HepG2 (cell line): ENCODE results near the gene FBRSL1. TPM values are rescaled to one million over a fixed set of nuclear protein-coding genes. Genes with fewer than 3 reads are reported as not detected.

Source experiments
- ELF1 ChIP-seq: sonication (generic); formaldehyde crosslinking; IDR thresholded peaks from 2 replicates; pipeline ENCODE4 v1.4.0; 2020; ENCODE audit warnings: missing genetic modification reagents
- KAT8 ChIP-seq: IDR thresholded peaks from 2 replicates; pipeline ENCODE4 v1.6.1; 2016; ENCODE audit warnings: missing genetic modification reagents, missing compliant biosample characterization
- MYC ChIP-seq: sonication (generic); formaldehyde crosslinking; IDR thresholded peaks from 2 replicates; pipeline ENCODE4 v1.9.0; 2021; ENCODE audit warnings: missing genetic modification reagents, borderline replicate concordance
- PHF20 ChIP-seq: sonication (generic); formaldehyde crosslinking; IDR thresholded peaks from 2 replicates; pipeline ENCODE4 v1.5.0; 2020; ENCODE audit warnings: mild to moderate bottlenecking, missing genetic modification reagents
- RNF2 ChIP-seq: fragments of 450-650 bp; conservative IDR thresholded peaks from 2 replicates; pipeline ENCODE4 v1.6.1; 2016; ENCODE audit warnings: low read depth
- SALL1 ChIP-seq: sonication (generic); formaldehyde crosslinking; IDR thresholded peaks from 2 replicates; pipeline ENCODE4 v1.8.0; 2022; ENCODE audit warnings: mild to moderate bottlenecking, missing genetic modification reagents
- STAT5B ChIP-seq: sonication (generic); formaldehyde crosslinking; IDR thresholded peaks from 2 replicates; pipeline ENCODE4 v1.4.0; 2020; ENCODE audit warnings: missing genetic modification reagents
- THYN1 ChIP-seq: sonication (generic); formaldehyde crosslinking; IDR thresholded peaks from 2 replicates; pipeline ENCODE4 v1.8.1; 2023; ENCODE audit warnings: low read depth, mild to moderate bottlenecking, moderate library complexity, missing genetic modification reagents, borderline replicate concordance
- ZBTB38 ChIP-seq: sonication (generic); formaldehyde crosslinking; IDR thresholded peaks from 2 replicates; pipeline ENCODE4 v1.5.1; 2020; ENCODE audit warnings: mild to moderate bottlenecking, missing genetic modification reagents
- ZMYM3 ChIP-seq: sonication (generic); formaldehyde crosslinking; IDR thresholded peaks from 2 replicates; pipeline ENCODE4 v1.5.1; 2020; ENCODE audit warnings: mild to moderate bottlenecking, missing genetic modification reagents
- ZNF230 ChIP-seq: sonication (generic); formaldehyde crosslinking; IDR thresholded peaks from 2 replicates; pipeline ENCODE4 v1.4.0; 2020; ENCODE audit warnings: mild to moderate bottlenecking, missing genetic modification reagents
- ZNF232 ChIP-seq: sonication (generic); formaldehyde crosslinking; IDR thresholded peaks from 2 replicates; pipeline ENCODE4 v1.4.0; 2020; ENCODE audit warnings: missing genetic modification reagents, borderline replicate concordance
- ZNF547 ChIP-seq: sonication (generic); formaldehyde crosslinking; IDR thresholded peaks from 2 replicates; pipeline ENCODE4 v1.5.1; 2020; ENCODE audit warnings: mild to moderate bottlenecking, missing genetic modification reagents
- ZNF768 ChIP-seq: sonication (generic); formaldehyde crosslinking; IDR thresholded peaks from 2 replicates; pipeline ENCODE4 v1.4.0; 2020; ENCODE audit warnings: missing genetic modification reagents
- ZNF776 ChIP-seq: sonication (generic); formaldehyde crosslinking; IDR thresholded peaks from 2 replicates; pipeline ENCODE4 v1.4.0; 2020; ENCODE audit warnings: mild to moderate bottlenecking, missing genetic modification reagents
- polyA plus RNA-seq, 8 experiments: library from polyadenylated mRNA; depleted of rRNA in 3 of 8; stranded (reverse) in 7 of 8; unstranded in 1 of 8; fragments of >200 nt; fragmentation: Illumina TruSeq in 4 of 8; extraction: Trizol in 4 of 8; gene quantifications; 2 replicates each; pipeline versions ENCODE4 v1.2.1 to v1.2.3, GENCODE V29; 2011 to 2016; ENCODE audit warnings: low read depth in 4 of 8, missing spikeins in 1 of 8, mixed read lengths in 1 of 8; ENCODE audit not compliant: insufficient read depth in 1 of 8
- total RNA-seq, 5 experiments: library from RNA; depleted of rRNA; stranded (reverse); fragments of >200 nt; fragmentation: Illumina TruSeq; extraction: Trizol; gene quantifications; 2 replicates each; pipeline ENCODE4 v1.2.3, GENCODE V29; 2016; ENCODE audit warnings: low read depth in 1 of 5
- TF ChIP-seq, protein P1 (sequence below): sonication (generic); formaldehyde crosslinking; IDR thresholded peaks from 2 replicates; pipeline ENCODE4 v1.5.0; 2020; ENCODE audit warnings: missing genetic modification reagents
- TF ChIP-seq, protein P2 (sequence below): sonication (generic); formaldehyde crosslinking; IDR thresholded peaks from 2 replicates; pipeline ENCODE4 v1.5.1; 2020; ENCODE audit warnings: missing genetic modification reagents, mild to moderate bottlenecking, borderline replicate concordance
- TF ChIP-seq, protein P3 (sequence below): sonication (generic); formaldehyde crosslinking; IDR thresholded peaks from 2 replicates; pipeline ENCODE4 v1.4.0; 2020; ENCODE audit warnings: missing genetic modification reagents, mild to moderate bottlenecking, borderline replicate concordance
- TF ChIP-seq, protein P4 (sequence below): sonication (generic); formaldehyde crosslinking; IDR thresholded peaks from 2 replicates; pipeline ENCODE4 v1.5.0; 2020; ENCODE audit warnings: missing genetic modification reagents

The FBRSL1 gene
- total and polyA plus RNA-seq, 2 of the 13 experiments (the other 11 are each of a cell fraction or from before 2014, with no cell fraction given), result 3.6 to 7.9 TPM

DNA sequence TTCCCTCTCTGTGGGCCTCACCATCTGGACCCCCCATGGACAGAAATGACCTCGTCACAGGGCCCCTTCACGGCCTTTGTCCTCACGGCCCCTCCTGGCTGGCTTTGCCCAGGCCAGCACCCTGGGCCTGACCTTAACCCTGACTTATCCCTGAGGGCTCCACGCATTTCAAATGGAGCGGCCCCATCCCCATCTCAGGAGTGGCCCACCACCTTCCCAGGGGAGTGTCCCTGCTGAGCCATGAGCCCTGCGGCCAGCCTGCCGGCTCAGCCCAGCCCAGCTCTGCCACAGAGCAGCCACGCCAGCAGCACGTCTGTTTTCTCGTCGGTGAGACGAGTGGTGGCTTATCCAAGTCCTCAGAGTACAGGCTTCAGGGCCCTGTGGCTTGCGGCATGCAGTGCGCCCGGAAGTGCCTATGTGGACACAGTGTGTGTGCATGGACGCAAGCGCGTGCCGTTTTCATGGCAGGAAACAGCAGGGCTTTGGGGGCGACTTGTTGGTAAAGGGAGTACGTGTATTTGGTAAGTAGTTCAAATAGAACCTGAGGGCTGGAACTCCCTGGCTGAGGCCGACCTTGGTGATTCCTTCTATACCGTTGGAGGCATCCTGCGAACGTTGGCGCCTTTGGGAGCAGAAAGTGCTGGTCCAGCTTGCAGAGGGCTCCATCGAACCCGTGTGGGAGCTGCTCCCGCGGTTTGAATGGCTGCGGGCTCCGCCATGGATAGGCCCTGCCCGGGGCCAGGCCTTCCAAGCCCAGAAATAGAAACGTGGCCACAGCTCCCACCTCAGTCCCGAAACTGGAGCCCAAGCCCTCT lies 68.3 kb downstream of the FBRSL1 start (continued):
- TF ChIP-seq, protein P1, sequence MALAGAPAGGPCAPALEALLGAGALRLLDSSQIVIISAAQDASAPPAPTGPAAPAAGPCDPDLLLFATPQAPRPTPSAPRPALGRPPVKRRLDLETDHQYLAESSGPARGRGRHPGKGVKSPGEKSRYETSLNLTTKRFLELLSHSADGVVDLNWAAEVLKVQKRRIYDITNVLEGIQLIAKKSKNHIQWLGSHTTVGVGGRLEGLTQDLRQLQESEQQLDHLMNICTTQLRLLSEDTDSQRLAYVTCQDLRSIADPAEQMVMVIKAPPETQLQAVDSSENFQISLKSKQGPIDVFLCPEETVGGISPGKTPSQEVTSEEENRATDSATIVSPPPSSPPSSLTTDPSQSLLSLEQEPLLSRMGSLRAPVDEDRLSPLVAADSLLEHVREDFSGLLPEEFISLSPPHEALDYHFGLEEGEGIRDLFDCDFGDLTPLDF (CRISPR knock-in tag), result no peak
- TF ChIP-seq SALL1 (CRISPR knock-in tag) (peak; percentile 30; the same call in 1 of the 2 replicates), STAT5B (no peak), RNF2 (0 out of 2 replicates have a peak, but pooled peaks have one; percentile 40), THYN1 (CRISPR knock-in tag) (no peak), KAT8 (CRISPR knock-in tag) (0 out of 2 replicates have a peak, but pooled peaks have one; percentile 30), ZNF768 (peak; percentile 34; the same call in 1 of the 2 replicates), ZNF547 (0 out of 2 replicates have a peak, but pooled peaks have one; percentile 52), MYC (CRISPR knock-in tag) (peak; percentile 43; the same call in 1 of the 2 replicates), PHF20 (0 out of 2 replicates have a peak, but pooled peaks have one; percentile 12), ELF1 (CRISPR knock-in tag) (peak; percentile 69), ZNF232 (peak; percentile 43; the same call in 1 of the 2 replicates), ZMYM3 (CRISPR knock-in tag) (0 out of 2 replicates have a peak, but pooled peaks have one; percentile 44), ZBTB38 (peak; percentile 73; the same call in 1 of the 2 replicates), ZNF230 (CRISPR knock-in tag) (no peak), ZNF776 (peak; percentile 44; the same call in 1 of the 2 replicates)
- TF ChIP-seq, protein P2, sequence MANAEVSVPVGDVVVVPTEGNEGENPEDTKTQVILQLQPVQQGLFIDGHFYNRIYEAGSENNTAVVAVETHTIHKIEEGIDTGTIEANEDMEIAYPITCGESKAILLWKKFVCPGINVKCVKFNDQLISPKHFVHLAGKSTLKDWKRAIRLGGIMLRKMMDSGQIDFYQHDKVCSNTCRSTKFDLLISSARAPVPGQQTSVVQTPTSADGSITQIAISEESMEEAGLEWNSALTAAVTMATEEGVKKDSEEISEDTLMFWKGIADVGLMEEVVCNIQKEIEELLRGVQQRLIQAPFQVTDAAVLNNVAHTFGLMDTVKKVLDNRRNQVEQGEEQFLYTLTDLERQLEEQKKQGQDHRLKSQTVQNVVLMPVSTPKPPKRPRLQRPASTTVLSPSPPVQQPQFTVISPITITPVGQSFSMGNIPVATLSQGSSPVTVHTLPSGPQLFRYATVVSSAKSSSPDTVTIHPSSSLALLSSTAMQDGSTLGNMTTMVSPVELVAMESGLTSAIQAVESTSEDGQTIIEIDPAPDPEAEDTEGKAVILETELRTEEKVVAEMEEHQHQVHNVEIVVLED (CRISPR knock-in tag), result peak; percentile 41; the same call in 1 of the 2 replicates
- TF ChIP-seq, protein P3, sequence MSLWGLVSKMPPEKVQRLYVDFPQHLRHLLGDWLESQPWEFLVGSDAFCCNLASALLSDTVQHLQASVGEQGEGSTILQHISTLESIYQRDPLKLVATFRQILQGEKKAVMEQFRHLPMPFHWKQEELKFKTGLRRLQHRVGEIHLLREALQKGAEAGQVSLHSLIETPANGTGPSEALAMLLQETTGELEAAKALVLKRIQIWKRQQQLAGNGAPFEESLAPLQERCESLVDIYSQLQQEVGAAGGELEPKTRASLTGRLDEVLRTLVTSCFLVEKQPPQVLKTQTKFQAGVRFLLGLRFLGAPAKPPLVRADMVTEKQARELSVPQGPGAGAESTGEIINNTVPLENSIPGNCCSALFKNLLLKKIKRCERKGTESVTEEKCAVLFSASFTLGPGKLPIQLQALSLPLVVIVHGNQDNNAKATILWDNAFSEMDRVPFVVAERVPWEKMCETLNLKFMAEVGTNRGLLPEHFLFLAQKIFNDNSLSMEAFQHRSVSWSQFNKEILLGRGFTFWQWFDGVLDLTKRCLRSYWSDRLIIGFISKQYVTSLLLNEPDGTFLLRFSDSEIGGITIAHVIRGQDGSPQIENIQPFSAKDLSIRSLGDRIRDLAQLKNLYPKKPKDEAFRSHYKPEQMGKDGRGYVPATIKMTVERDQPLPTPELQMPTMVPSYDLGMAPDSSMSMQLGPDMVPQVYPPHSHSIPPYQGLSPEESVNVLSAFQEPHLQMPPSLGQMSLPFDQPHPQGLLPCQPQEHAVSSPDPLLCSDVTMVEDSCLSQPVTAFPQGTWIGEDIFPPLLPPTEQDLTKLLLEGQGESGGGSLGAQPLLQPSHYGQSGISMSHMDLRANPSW (CRISPR knock-in tag), result no peak
- TF ChIP-seq, protein P4, sequence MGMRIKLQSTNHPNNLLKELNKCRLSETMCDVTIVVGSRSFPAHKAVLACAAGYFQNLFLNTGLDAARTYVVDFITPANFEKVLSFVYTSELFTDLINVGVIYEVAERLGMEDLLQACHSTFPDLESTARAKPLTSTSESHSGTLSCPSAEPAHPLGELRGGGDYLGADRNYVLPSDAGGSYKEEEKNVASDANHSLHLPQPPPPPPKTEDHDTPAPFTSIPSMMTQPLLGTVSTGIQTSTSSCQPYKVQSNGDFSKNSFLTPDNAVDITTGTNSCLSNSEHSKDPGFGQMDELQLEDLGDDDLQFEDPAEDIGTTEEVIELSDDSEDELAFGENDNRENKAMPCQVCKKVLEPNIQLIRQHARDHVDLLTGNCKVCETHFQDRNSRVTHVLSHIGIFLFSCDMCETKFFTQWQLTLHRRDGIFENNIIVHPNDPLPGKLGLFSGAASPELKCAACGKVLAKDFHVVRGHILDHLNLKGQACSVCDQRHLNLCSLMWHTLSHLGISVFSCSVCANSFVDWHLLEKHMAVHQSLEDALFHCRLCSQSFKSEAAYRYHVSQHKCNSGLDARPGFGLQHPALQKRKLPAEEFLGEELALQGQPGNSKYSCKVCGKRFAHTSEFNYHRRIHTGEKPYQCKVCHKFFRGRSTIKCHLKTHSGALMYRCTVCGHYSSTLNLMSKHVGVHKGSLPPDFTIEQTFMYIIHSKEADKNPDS (CRISPR knock-in tag), result no peak
